Testis (tissue), 5 donors: Measurements from ENCODE around the gene RNU5D-1. TPM values are rescaled to one million over a fixed set of nuclear protein-coding genes. Genes with fewer than 3 reads are reported as not detected.

Experiments
- DNase-seq: peaks from one replicate; pipeline ENCODE4 v3.0.0-alpha.2; 2019
- H3K27ac ChIP-seq, 2 donors: fragments of 200-600 bp; sonication (generic); one replicate each; pipeline ENCODE4 v1.5.1; 2019
- H3K27me3 ChIP-seq: fragments of 200-600 bp; sonication (generic); one replicate; pipeline ENCODE4 v1.5.1; 2019
- H3K36me3 ChIP-seq: fragments of 200-600 bp; sonication (generic); one replicate; pipeline ENCODE4 v1.5.1; 2017; ENCODE audit warnings: low read depth; ENCODE audit errors: missing control alignments
- H3K4me1 ChIP-seq: fragments of 200-600 bp; sonication (generic); one replicate; pipeline ENCODE4 v1.5.1; 2019
- H3K4me3 ChIP-seq, 2 donors: fragments of 200-600 bp; sonication (generic); one replicate each; pipeline ENCODE4 v1.5.1; 2017 to 2019
- H3K9me3 ChIP-seq: fragments of 200-600 bp; sonication (generic); one replicate; pipeline ENCODE4 v1.5.1; 2017
- CTCF ChIP-seq, 3 experiments: fragments of 450-650 bp in 2 of 3; fragments of 200-600 bp in 1 of 3; sonication (generic) in 1 of 3; IDR thresholded peaks; one replicate each; pipeline ENCODE4 v1.5.1; 2016 to 2019; ENCODE audit warnings: antibody characterized with exemption in 3 of 3, mild to moderate bottlenecking in 2 of 3, moderate library complexity in 1 of 3
- POLR2A ChIP-seq: fragments of 450-650 bp; IDR thresholded peaks from one replicate; pipeline ENCODE4 v1.6.1; 2017; ENCODE audit warnings: antibody characterized with exemption, mild to moderate bottlenecking, moderate library complexity
- WGBS, 2 donors: methylation state at CpG; one replicate each; pipeline ENCODE4 v1.1.5; 2018; 5-methylcytosine and 5-hydroxymethylcytosine counted together
- intact Hi-C: fragments of 100-400 bp; cut with DNase I; formaldehyde crosslinking; loops from one replicate; pipeline ENCODE4 v1.15.1; 2023; ENCODE audit warnings: low total_unique reads
- long read RNA-seq, 2 donors: transcript quantifications; one replicate each; lab custom pipeline, GENCODE V29; 2026
- polyA plus RNA-seq: library from polyadenylated mRNA; stranded (reverse); fragments of 350-450 nt; fragmentation: Illumina TruSeq; extraction: RNeasy Lipid Tissue Mini Kit (QIAGEN cat#74804); gene quantifications from one replicate; pipeline ENCODE4 v1.2.3, GENCODE V29; 2014; ENCODE audit warnings: low read depth, low replicate concordance; ENCODE audit not compliant: insufficient read depth
- total RNA-seq, 2 donors: library from RNA; depleted of rRNA; stranded (reverse); fragments of >200 nt; gene quantifications; one replicate each; pipeline ENCODE4 v1.2.3, GENCODE V29; 2016

Gene RNU5D-1
- total RNA-seq (not detected), polyA plus RNA-seq (not detected)
- long read RNA-seq, donor 1, partial matches to known transcripts = 0 of 1 reads
- long read RNA-seq, donor 1, other reads (novel, unspliced or antisense) = 0 of 1 reads
- long read RNA-seq, donor 2 = 0 reads

- TF ChIP-seq CTCF (IDR thresholded peaks at IDR 0.05) = peak; percentile 90 to 98 (median 95)
- peak; percentile 26 for TF ChIP-seq POLR2A
- peak; percentile 97 for DNase-seq
- peak within 1 kb of the TSS; percentile 86 to 96 for H3K27ac ChIP-seq
- H3K27me3 ChIP-seq = no peaks in the 10 kb centered on the region
- H3K36me3 ChIP-seq = no peaks in the 10 kb centered on the region
- no peaks in the 10 kb centered on the region for H3K9me3 ChIP-seq
- H3K4me1 ChIP-seq = peaks cover 12% of the 10 kb centered on the region
- WGBS, 2 donors = 1 to 2% methylated on average over 19 of the region's 19 CpGs
- H3K4me3 ChIP-seq = peak within 1 kb of the TSS in 1 of 2 donors; percentile 42
- intact Hi-C loops = no loop called here
Measured at GRCh38 chr1:44730741-44731512, at the start of gene RNU5D-1. RNU5D-1 (minus strand) TSS chr1:44731170.

- H3K9me3 ChIP-seq = no peaks in the 10 kb centered on the region
- intact Hi-C loops = no loop called here
- peaks cover 28% of the 10 kb centered on the region for H3K4me1 ChIP-seq
- 86 to 88% methylated on average over 13 to 14 of the region's 14 CpGs for WGBS, 2 donors
- H3K27ac ChIP-seq = no peak overlapping the region
- TF ChIP-seq CTCF (IDR thresholded peaks at IDR 0.05) = no peak
- no peak for TF ChIP-seq POLR2A
- H3K27me3 ChIP-seq = no peaks in the 10 kb centered on the region
- DNase-seq = no peak
- no peaks in the 10 kb centered on the region for H3K36me3 ChIP-seq
- no peak overlapping the region for H3K4me3 ChIP-seq
Measured at GRCh38 chr1:44780583-44781121, 49.7 kb upstream of the RNU5D-1 start.

GRCh38 chr1:44778705-44779576, 48.0 kb upstream of the RNU5D-1 start:
- no peak overlapping the region for H3K4me3 ChIP-seq
- TF ChIP-seq POLR2A = no peak
- TF ChIP-seq CTCF (IDR thresholded peaks at IDR 0.05) = no peak
- intact Hi-C loops = no loop called here
- H3K36me3 ChIP-seq = no peaks in the 10 kb centered on the region
- H3K4me1 ChIP-seq = peaks cover 23% of the 10 kb centered on the region
- no peaks in the 10 kb centered on the region for H3K27me3 ChIP-seq
- DNase-seq = no peak
- no peak overlapping the region for H3K27ac ChIP-seq
- H3K9me3 ChIP-seq = no peaks in the 10 kb centered on the region
- 87 to 94% methylated on average over 6 of the region's 6 CpGs for WGBS, 2 donors

- intact Hi-C loops = no loop called here
- H3K9me3 ChIP-seq = no peaks in the 10 kb centered on the region
- no peak for DNase-seq
- peaks cover 19% of the 10 kb centered on the region for H3K4me1 ChIP-seq
- no peak overlapping the region for H3K27ac ChIP-seq
- H3K36me3 ChIP-seq = no peaks in the 10 kb centered on the region
- H3K4me3 ChIP-seq = no peak overlapping the region
- TF ChIP-seq CTCF (IDR thresholded peaks at IDR 0.05) (no peak), POLR2A (no peak)
- 66 to 74% methylated on average over 13 of the region's 13 CpGs for WGBS, 2 donors
- H3K27me3 ChIP-seq = no peaks in the 10 kb centered on the region
Measured at GRCh38 chr1:44777969-44778635, 47.1 kb upstream of the RNU5D-1 start.
